ES-I3 (cell line): ENCODE measurements around the gene SPATA4.

ENCODE experiments used
- H3K36me3 ChIP-seq: 2 replicates; pipeline ENCODE4 v1.6.1; 2013; ENCODE audit warnings: mild to moderate bottlenecking, low read length, control low read depth, moderate library complexity; ENCODE audit not compliant: insufficient read depth
- H3K4me1 ChIP-seq: 2 replicates; pipeline ENCODE4 v1.6.1; 2013; ENCODE audit warnings: mild to moderate bottlenecking, control low read depth, low read length; ENCODE audit not compliant: insufficient read depth
- H3K9ac ChIP-seq: 2 replicates; pipeline ENCODE4 v1.6.1; 2013; ENCODE audit warnings: low read depth, mild to moderate bottlenecking, low read length, moderate library complexity
- H3K9me3 ChIP-seq: 2 replicates; pipeline ENCODE4 v1.6.1; 2013; ENCODE audit warnings: mild to moderate bottlenecking, low read length, moderate library complexity; ENCODE audit not compliant: control insufficient read depth, insufficient read depth

The SPATA4 gene

DNA sequence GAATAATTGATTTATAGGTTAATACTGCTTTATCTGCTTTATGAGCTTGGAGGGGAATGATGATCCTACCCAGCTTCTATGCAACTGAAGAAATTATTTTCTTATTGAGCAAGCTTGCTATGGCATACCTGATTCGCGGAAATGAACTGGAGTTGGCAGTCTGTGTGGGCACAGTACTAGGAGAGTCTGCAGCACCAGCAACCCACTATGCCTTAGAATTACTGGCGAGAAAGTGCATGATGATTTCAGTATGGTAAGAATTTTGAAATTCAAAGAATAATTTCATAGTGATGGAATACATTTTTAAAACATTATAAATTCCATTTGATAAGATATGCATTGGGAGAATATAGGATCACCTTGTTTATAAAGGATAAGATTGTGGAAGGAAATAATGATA is 32.3 kb downstream of the SPATA4 start:
- no peaks in the 10 kb centered on the region for H3K9me3 ChIP-seq
- no peak overlapping the region for H3K9ac ChIP-seq
- H3K4me1 ChIP-seq: no peaks in the 10 kb centered on the region
- H3K36me3 ChIP-seq: no peaks in the 10 kb centered on the region

DNA sequence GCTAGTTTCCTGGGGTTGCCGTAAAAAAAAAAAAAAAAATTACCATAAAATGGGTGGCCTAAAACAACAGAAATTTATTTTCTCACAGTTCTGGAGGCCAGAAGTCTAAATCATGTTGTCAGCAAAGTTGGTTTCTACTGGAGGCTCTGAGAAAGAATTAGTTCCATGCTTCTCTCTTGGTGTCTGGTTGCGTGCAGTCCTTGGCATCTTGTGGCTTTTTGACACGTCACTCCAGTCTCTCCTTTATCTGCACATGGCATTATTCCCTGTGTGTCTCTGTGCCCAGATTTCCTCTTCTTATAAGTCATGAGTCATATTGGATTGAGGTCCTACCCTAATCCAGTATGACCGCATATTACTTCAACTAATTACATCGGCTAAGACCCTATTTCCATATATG is 38.7 kb downstream of the SPATA4 start:
- H3K9me3 ChIP-seq: no peaks in the 10 kb centered on the region
- no peaks in the 10 kb centered on the region for H3K36me3 ChIP-seq
- H3K4me1 ChIP-seq: no peaks in the 10 kb centered on the region
- H3K9ac ChIP-seq: no peak overlapping the region

DNA sequence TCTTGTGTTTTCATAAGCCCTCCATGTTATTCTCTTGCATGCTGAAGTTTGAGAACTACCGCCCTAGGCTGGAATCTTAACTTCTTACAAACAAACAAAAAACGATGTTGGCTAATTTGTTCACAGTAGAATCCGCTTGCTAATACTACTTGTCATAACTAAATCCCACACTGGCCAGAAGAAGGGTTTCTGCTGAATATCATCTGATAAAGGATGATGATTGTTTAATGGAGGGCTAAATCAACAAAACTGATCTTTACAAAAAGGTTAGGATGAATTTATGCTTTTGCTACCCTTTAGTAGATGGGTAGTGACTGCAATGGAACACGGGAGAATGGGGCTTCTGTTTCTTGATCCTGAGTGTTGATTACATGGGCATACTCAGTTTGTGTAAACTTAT is 42.3 kb downstream of the SPATA4 start:
- Histone ChIP-seq H3K9ac (no peak overlapping the region), H3K4me1 (no peaks in the 10 kb centered on the region), H3K36me3 (no peaks in the 10 kb centered on the region), H3K9me3 (no peaks in the 10 kb centered on the region)

DNA sequence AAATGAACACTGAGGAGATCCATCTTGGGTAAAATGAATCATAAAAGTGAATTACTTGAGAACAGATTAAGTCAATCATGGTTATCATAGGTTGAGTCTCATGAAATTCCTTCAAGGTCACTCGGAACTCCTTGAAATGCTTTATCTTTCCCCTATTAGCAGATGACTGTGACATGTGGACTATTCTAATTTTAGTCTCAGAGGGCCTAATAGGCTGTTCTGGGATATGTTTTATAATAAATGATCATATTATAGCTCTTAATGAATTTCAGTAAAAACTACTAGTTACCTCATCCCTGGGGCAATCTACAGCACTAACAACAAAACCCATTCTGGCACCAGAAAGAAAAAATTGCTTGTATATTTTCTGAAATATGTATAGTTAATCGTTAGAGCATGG is 44.7 kb downstream of the SPATA4 start:
- H3K9me3 ChIP-seq: no peaks in the 10 kb centered on the region
- H3K9ac ChIP-seq: no peak overlapping the region
- H3K36me3 ChIP-seq: no peaks in the 10 kb centered on the region
- no peaks in the 10 kb centered on the region for H3K4me1 ChIP-seq

DNA sequence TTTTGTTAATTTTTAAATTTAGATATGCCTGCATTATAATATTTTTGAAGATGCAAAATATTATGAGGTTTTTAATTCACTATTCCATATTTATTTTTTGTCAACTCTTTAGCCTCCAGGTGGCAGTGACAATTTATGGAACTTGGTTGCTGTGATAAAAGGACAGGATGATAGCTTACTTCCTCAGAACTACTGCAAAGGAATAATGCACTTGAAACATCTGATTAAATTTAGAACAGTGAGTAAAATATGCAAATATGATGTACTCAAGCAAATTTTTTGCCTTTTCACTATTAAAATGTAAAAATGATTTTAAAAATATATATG is 45.1 kb downstream of the SPATA4 start:
- Histone ChIP-seq H3K36me3 (no peaks in the 10 kb centered on the region), H3K9me3 (no peaks in the 10 kb centered on the region), H3K4me1 (no peaks in the 10 kb centered on the region), H3K9ac (no peak overlapping the region)

- no peaks in the 10 kb centered on the region for H3K4me1 ChIP-seq
- no peak overlapping the region for H3K9ac ChIP-seq
- no peaks in the 10 kb centered on the region for H3K36me3 ChIP-seq
- no peaks in the 10 kb centered on the region for H3K9me3 ChIP-seq
Measured at GRCh38 chr4:176149680-176150355, 45.6 kb downstream of the SPATA4 start.

DNA sequence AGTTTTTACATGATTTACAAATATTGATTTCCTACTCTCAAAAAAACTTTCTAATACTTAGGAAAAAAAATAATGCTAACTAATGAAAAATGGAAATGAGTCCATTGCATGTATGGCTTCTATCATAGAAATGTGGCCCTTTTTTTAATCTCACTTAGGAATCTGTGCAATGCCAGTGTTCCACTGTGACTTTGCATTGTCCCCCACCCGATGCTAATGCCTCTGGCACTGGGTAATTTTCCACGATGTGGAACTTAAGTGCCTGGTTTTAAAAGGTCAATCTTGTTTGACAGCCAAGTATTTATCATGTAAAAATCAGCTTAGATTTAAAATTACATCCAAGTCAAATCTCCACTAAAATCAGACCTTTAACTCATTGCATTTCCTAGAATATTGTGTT is 53.1 kb downstream of the SPATA4 start:
- Histone ChIP-seq H3K36me3 (no peaks in the 10 kb centered on the region), H3K9ac (no peak overlapping the region), H3K4me1 (no peaks in the 10 kb centered on the region), H3K9me3 (no peaks in the 10 kb centered on the region)

DNA sequence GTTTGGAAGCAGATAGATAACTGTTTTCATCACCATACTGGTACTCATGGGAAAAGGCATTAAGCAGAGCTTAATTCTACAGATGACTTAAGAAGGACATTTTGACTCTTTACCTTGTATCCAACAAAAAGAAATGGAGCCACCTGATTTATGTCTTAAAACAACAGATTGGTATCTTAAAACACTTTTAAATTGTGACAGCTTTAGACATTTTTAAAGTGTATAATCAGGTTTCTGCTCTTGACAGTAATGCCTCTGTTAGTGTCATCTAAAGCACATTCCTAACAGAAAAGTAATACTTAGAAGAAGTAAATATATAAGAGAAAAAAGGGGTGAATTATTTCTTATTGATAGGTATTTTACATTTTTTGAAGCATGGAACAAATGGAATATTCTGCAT is 55.9 kb downstream of the SPATA4 start:
- H3K36me3 ChIP-seq: no peaks in the 10 kb centered on the region
- no peak overlapping the region for H3K9ac ChIP-seq
- H3K4me1 ChIP-seq: no peaks in the 10 kb centered on the region
- H3K9me3 ChIP-seq: no peaks in the 10 kb centered on the region

- H3K4me1 ChIP-seq: no peaks in the 10 kb centered on the region
Measured at GRCh38 chr4:176137631-176138030, 57.8 kb downstream of the SPATA4 start.

DNA sequence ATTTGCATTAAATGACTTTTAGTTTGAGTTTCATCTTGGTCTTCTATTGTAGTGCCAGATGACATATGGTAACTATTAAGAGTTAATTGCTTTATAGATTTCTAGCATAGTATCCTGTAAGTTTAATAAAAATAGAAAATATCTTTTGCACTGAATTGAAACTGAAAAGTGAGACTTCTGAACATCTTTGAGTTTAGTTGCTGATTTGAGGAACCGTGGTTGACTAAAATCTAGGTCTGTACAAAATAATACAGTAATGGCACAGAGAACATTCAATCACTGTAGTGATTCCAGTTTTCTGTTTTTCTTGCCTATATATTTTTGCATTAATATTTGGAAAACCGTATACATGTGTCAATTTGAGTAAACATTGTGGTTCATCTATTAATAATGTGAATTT is 60.7 kb downstream of the SPATA4 start:
- Histone ChIP-seq H3K9me3 (no peaks in the 10 kb centered on the region), H3K9ac (no peak overlapping the region)

More at GRCh38 chr4:176137631-176138030, 57.8 kb downstream of the SPATA4 start:
- no peaks in the 10 kb centered on the region for H3K36me3 ChIP-seq
- H3K9me3 ChIP-seq: no peaks in the 10 kb centered on the region
- H3K9ac ChIP-seq: no peak overlapping the region

More for the DNA sequence above, 60.7 kb downstream of the SPATA4 start:
- H3K36me3 ChIP-seq: no peaks in the 10 kb centered on the region
- no peaks in the 10 kb centered on the region for H3K4me1 ChIP-seq
